Caco-2 (cell line): ENCODE results near the gene PVALB. TPM values are rescaled to one million over a fixed set of nuclear protein-coding genes. Genes with fewer than 3 reads are reported as not detected.

ENCODE experiments used
- BruUV-seq: library from RNA; stranded (reverse); fragments of 400-500 nt; replicated peaks from 2 replicates; lab custom pipeline; 2021; lab: Mats Ljungman, UMichigan
- CTCF ChIA-PET: fragments of 300-600 bp; sonication (Branson Sonifier 250); formaldehyde crosslinking; loops from one replicate; lab custom pipeline; 2022; ENCODE audit warnings: antibody characterized with exemption; lab: Charles Lee
- POLR2A ChIA-PET: fragments of 300-600 bp; sonication (Branson Sonifier 250); formaldehyde crosslinking; loops from one replicate; lab custom pipeline; 2022; ENCODE audit warnings: antibody characterized with exemption; lab: Charles Lee
- DNase-seq, 2 experiments: peaks; one replicate each; pipeline versions ENCODE4 v3.0.0 to v3.0.0-alpha.2; 2020 to 2022
- H3K27me3 ChIP-seq: replicated peaks from 2 replicates; pipeline ENCODE4 v1.6.0; 2011; ENCODE audit warnings: low read length; ENCODE audit not compliant: control insufficient read depth, insufficient read depth
- H3K36me3 ChIP-seq: 2 replicates; pipeline ENCODE4 v1.5.1; 2011; ENCODE audit warnings: low read length; ENCODE audit not compliant: control insufficient read depth, insufficient read depth
- H3K4me1 ChIP-seq: fragments of 250-450 bp; sonication (Bioruptor Pico); 2 replicates; pipeline ENCODE4 v1.5.1; 2020; ENCODE audit warnings: mild to moderate bottlenecking
- H3K4me3 ChIP-seq: 2 replicates; pipeline ENCODE4 v1.5.1; 2011; ENCODE audit warnings: low read depth, mild to moderate bottlenecking, control low read depth, low read length
- H3K9me3 ChIP-seq: fragments of 250-450 bp; sonication (Bioruptor Pico); 2 replicates; pipeline ENCODE4 v1.5.1; 2020; ENCODE audit warnings: mild to moderate bottlenecking, moderate library complexity
- H3K27ac Mint-ChIP-seq: one replicate; pipeline ENCODE4 v1.8.0; 2022; ENCODE audit warnings: mixed read lengths; ENCODE audit not compliant: unreplicated experiment
- H3K27me3 Mint-ChIP-seq: one replicate; pipeline ENCODE4 v1.8.0; 2022; ENCODE audit warnings: mixed read lengths; ENCODE audit not compliant: insufficient read depth, unreplicated experiment
- H3K36me3 Mint-ChIP-seq: one replicate; pipeline ENCODE4 v1.8.0; 2022; ENCODE audit warnings: mild to moderate bottlenecking, mixed read lengths; ENCODE audit not compliant: insufficient read depth, unreplicated experiment
- H3K4me1 Mint-ChIP-seq: one replicate; pipeline ENCODE4 v1.8.0; 2022; ENCODE audit warnings: low read depth, mixed read lengths; ENCODE audit not compliant: unreplicated experiment
- H3K4me3 Mint-ChIP-seq: one replicate; pipeline ENCODE4 v1.8.0; 2022; ENCODE audit warnings: mild to moderate bottlenecking, moderate library complexity, mixed read lengths; ENCODE audit not compliant: unreplicated experiment
- H3K9me3 Mint-ChIP-seq: one replicate; pipeline ENCODE4 v1.8.0; 2022; ENCODE audit warnings: mixed read lengths; ENCODE audit not compliant: unreplicated experiment
- intact Hi-C: fragments of 100-400 bp; cut with micrococcal nuclease; formaldehyde crosslinking; loops from one replicate; pipeline ENCODE4 v1.10.0; 2022; ENCODE audit not compliant: unreplicated experiment
- total RNA-seq: library from RNA; stranded (reverse); gene quantifications from 2 replicates; pipeline ENCODE4 v1.2.3, GENCODE V29; 2022
- TF ChIP-seq, protein P1 (sequence below), 2 experiments: fragments of 200-600 bp in 1 of 2; IDR thresholded peaks; 1 replicate in 1 of 2; 2 replicates in 1 of 2; pipeline versions ENCODE4 v1.5.1 to v1.8.0; 2011 to 2022; ENCODE audit warnings: antibody characterized with exemption in 1 of 2, control low read depth in 1 of 2, inconsistent platforms in 1 of 2, low read depth in 1 of 2, low read length in 1 of 2, mild to moderate bottlenecking in 1 of 2, moderate library complexity in 1 of 2; ENCODE audit not compliant: insufficient read depth in 1 of 2, severe bottlenecking in 1 of 2, unreplicated experiment in 1 of 2

Gene PVALB
- total RNA-seq, 1 experiment from 2014 or later, result not detected

DNA sequence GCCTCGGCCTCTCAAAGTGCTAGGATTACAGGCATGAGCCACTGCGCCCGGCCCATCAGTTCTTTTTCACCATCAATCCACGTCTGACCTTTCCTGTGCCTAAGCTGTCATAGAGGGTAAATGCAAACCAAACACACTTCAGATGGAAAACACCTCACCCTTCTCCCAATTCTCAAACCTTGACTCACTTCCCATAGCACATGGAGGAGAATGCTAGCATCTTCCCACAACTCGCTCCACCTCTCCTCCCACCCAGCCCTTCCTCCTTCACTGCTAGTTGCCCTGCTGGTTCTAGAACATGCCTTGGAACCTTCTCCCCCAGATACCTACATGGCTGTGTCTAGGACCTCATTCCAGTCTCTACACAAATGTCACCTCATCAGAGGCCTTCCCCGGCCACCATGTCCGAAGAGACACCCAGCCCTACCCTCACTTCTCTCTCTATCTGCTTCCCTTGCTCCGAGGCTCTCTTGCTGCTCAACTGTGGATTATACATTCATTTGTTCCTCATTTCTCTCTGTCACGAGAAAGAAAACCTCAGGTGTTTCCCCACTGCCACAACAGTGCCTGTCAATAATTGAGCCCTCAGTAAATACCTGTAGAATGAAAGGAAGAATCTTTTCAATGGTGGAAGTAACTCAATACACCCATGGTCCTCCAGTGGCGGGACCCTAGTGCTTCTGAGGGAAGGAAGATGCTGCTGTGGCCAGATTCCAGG is 22.7 kb upstream of the PVALB start:
- no peaks in the 10 kb centered on the region for H3K4me1 ChIP-seq
- TF ChIP-seq, protein P1, sequence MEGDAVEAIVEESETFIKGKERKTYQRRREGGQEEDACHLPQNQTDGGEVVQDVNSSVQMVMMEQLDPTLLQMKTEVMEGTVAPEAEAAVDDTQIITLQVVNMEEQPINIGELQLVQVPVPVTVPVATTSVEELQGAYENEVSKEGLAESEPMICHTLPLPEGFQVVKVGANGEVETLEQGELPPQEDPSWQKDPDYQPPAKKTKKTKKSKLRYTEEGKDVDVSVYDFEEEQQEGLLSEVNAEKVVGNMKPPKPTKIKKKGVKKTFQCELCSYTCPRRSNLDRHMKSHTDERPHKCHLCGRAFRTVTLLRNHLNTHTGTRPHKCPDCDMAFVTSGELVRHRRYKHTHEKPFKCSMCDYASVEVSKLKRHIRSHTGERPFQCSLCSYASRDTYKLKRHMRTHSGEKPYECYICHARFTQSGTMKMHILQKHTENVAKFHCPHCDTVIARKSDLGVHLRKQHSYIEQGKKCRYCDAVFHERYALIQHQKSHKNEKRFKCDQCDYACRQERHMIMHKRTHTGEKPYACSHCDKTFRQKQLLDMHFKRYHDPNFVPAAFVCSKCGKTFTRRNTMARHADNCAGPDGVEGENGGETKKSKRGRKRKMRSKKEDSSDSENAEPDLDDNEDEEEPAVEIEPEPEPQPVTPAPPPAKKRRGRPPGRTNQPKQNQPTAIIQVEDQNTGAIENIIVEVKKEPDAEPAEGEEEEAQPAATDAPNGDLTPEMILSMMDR (IDR thresholded peaks at IDR 0.05; ENCODE audit: insufficient read depth in 1 of 2, low read depth in 1 of 2, low read length in 1 of 2, severe bottlenecking in 1 of 2, unreplicated experiment in 1 of 2), result no peak
- intact Hi-C loops, result no loop called here
- no TSS peak for BruUV-seq
- H3K4me3 ChIP-seq, result no peak overlapping the region
- no peaks in the 10 kb centered on the region for H3K36me3 ChIP-seq
- DNase-seq, result no peak
- no peaks in the 10 kb centered on the region for H3K27me3 ChIP-seq
- no peak overlapping the region for H3K27ac Mint-ChIP-seq
- H3K4me3 Mint-ChIP-seq, result no peak overlapping the region
- no peaks in the 10 kb centered on the region for H3K9me3 ChIP-seq
- H3K4me1 Mint-ChIP-seq, result no peaks in the 10 kb centered on the region
- H3K9me3 Mint-ChIP-seq, result no peaks in the 10 kb centered on the region
- ChIA-PET POLR2A (no interaction called here), CTCF (interaction anchor here (0.8 kb wide), 1 partner anchor 17 kb away, joined by 3 read pairs; no protein-coding TSS in a partner anchor)
- H3K36me3 Mint-ChIP-seq, result no peaks in the 10 kb centered on the region
- peaks cover 10% of the 10 kb centered on the region for H3K27me3 Mint-ChIP-seq

GRCh38 chr22:36838119-36839030 is 21.5 kb upstream of the PVALB start:
- no TSS peak for BruUV-seq
- CTCF ChIA-PET, result no interaction called here

GRCh38 chr22:36835903-36836302 is 19.1 kb upstream of the PVALB start:
- no peak for DNase-seq
- Histone ChIP-seq H3K36me3 (no peaks in the 10 kb centered on the region), H3K4me3 (no peak overlapping the region), H3K9me3 (no peaks in the 10 kb centered on the region), H3K27me3 (peaks cover 1% of the 10 kb centered on the region; the same call in 1 of the 2 replicates), H3K4me1 (no peaks in the 10 kb centered on the region)
- H3K27me3 Mint-ChIP-seq, result peaks cover 7% of the 10 kb centered on the region
- no peaks in the 10 kb centered on the region for H3K36me3 Mint-ChIP-seq
- H3K27ac Mint-ChIP-seq, result no peak overlapping the region
- intact Hi-C loops, result no loop called here
- H3K4me1 Mint-ChIP-seq, result no peaks in the 10 kb centered on the region
- ChIA-PET POLR2A (no interaction called here), CTCF (no interaction called here)
- H3K4me3 Mint-ChIP-seq, result no peak overlapping the region
- TF ChIP-seq, protein P1 (IDR thresholded peaks at IDR 0.05; ENCODE audit: insufficient read depth in 1 of 2, low read depth in 1 of 2, low read length in 1 of 2, severe bottlenecking in 1 of 2, unreplicated experiment in 1 of 2), result no peak
- BruUV-seq, result no TSS peak
- no peaks in the 10 kb centered on the region for H3K9me3 Mint-ChIP-seq

More at GRCh38 chr22:36838119-36839030, 21.5 kb upstream of the PVALB start:
- no peak overlapping the region for H3K4me3 ChIP-seq
- H3K4me1 Mint-ChIP-seq, result no peaks in the 10 kb centered on the region
- H3K27me3 ChIP-seq, result no peaks in the 10 kb centered on the region
- POLR2A ChIA-PET, result no interaction called here
- no peaks in the 10 kb centered on the region for H3K4me1 ChIP-seq
- H3K9me3 ChIP-seq, result no peaks in the 10 kb centered on the region
- no peaks in the 10 kb centered on the region for H3K36me3 Mint-ChIP-seq
- DNase-seq, result no peak
- H3K36me3 ChIP-seq, result no peaks in the 10 kb centered on the region
- H3K27ac Mint-ChIP-seq, result no peak overlapping the region
- TF ChIP-seq, protein P1 (IDR thresholded peaks at IDR 0.05; ENCODE audit: insufficient read depth in 1 of 2, low read depth in 1 of 2, low read length in 1 of 2, severe bottlenecking in 1 of 2, unreplicated experiment in 1 of 2), result no peak
- H3K9me3 Mint-ChIP-seq, result no peaks in the 10 kb centered on the region
- intact Hi-C loops, result no loop called here
- peaks cover 13% of the 10 kb centered on the region for H3K27me3 Mint-ChIP-seq
- H3K4me3 Mint-ChIP-seq, result no peak overlapping the region
